Small intestine (tissue), 7 donors: ENCODE data around the gene ARHGEF28. TPM values are rescaled to one million over a fixed set of nuclear protein-coding genes. Genes with fewer than 3 reads are reported as not detected.
A peak's percentile ranks its signal among the peaks of the same experiment; 100 is the strongest.

ENCODE experiments used
- DNase-seq, 2 donors: peaks; one replicate each; pipeline versions ENCODE4 v3.0.0 to v3.0.0-alpha.2; 2013
- FAIRE-seq: peaks from 2 replicates; lab custom pipeline; 2012; peaks lifted over from hg19 to GRCh38; lab: Jason Lieb, UNC
- H3K27ac ChIP-seq, 3 donors: one replicate each; pipeline ENCODE4 v1.5.1; 2013; ENCODE audit warnings: low read length in 2 of 3, mild to moderate bottlenecking in 2 of 3, control low read depth in 1 of 3, inconsistent platforms in 1 of 3, low read depth in 1 of 3, moderate library complexity in 1 of 3
- H3K27me3 ChIP-seq, 3 donors: one replicate each; pipeline ENCODE4 v1.6.1; 2013; ENCODE audit warnings: low read length in 3 of 3, inconsistent platforms in 1 of 3; ENCODE audit not compliant: control insufficient read depth in 3 of 3, insufficient read depth in 3 of 3
- H3K36me3 ChIP-seq, 3 donors: one replicate each; pipeline ENCODE4 v1.6.1; 2013; ENCODE audit warnings: low read length in 3 of 3, inconsistent platforms in 1 of 3, low read depth in 1 of 3, mild to moderate bottlenecking in 1 of 3, moderate library complexity in 1 of 3; ENCODE audit not compliant: control insufficient read depth in 3 of 3, insufficient read depth in 2 of 3
- H3K4me1 ChIP-seq, 3 donors: one replicate each; pipeline ENCODE4 v1.6.1; 2013; ENCODE audit warnings: low read length in 2 of 3, inconsistent platforms in 1 of 3, low read depth in 1 of 3, mild to moderate bottlenecking in 1 of 3, moderate library complexity in 1 of 3; ENCODE audit not compliant: control insufficient read depth in 3 of 3, insufficient read depth in 2 of 3
- H3K4me3 ChIP-seq, 3 donors: one replicate each; pipeline ENCODE4 v1.5.1; 2013; ENCODE audit warnings: low read length in 3 of 3, control low read depth in 1 of 3, inconsistent platforms in 1 of 3, low read depth in 1 of 3, mild to moderate bottlenecking in 1 of 3, moderate library complexity in 1 of 3
- H3K9me3 ChIP-seq, 2 donors: one replicate each; pipeline ENCODE4 v1.6.1; 2013; ENCODE audit warnings: low read depth in 1 of 2, low read length in 1 of 2; ENCODE audit not compliant: control insufficient read depth in 2 of 2, insufficient read depth in 1 of 2
- WGBS, 3 donors: extraction: QIAGEN DNeasy Blood & Tissue Kit; methylation state at CpG; one replicate each; pipeline ENCODE4 v1.1.7; 2013; 5-methylcytosine and 5-hydroxymethylcytosine counted together
- polyA plus RNA-seq, 4 donors: library from polyadenylated mRNA; stranded (reverse) in 3 of 4; unstranded in 1 of 4; fragments of 200-250 nt in 3 of 4; fragments of 120-200 nt in 1 of 4; gene quantifications; one replicate each; pipeline versions ENCODE4 v1.2.1 to v1.2.3, GENCODE V29; 2013
- donor health status: healthy with polysubstance abuse.
- donor health status: control.
- donor health status: control.
- donor health status: Bipolar disorder and iron deficiency.
- donor health status: healthy.

Gene ARHGEF28
- polyA plus RNA-seq, 4 donors, result 1.1 to 16.5 (median 2.7) TPM

DNA sequence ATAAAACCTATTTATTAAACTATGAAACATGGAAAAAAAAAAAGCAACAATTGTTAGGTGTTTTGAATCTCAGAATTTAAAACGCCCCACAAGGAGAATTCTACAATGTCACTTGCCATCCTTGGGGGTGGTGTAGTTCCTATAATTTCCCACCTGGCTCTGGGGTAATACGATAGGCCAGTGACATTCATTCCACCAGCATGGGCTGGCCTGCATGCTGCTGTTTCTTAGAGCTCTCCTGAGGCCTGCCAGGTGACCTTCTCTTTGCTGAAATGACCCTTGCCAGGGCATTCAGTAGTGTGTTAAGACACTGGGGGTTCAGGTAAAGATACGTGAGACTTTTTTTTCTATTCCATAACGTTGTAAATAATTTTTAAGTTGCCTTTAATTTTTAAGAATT is 10.0 kb upstream of the ARHGEF28 start:
- WGBS, 3 donors, result 79 to 89% (median 88%) methylated on average over 4 of the region's 4 CpGs
- Histone ChIP-seq H3K4me1 (peaks cover 0 to 5% (median 0%) of the 10 kb centered on the region in 3 donors), H3K36me3 (no peaks in the 10 kb centered on the region), H3K4me3 (no peak overlapping the region), H3K27me3 (peaks cover 0 to 2% (median 0%) of the 10 kb centered on the region in 3 donors), H3K27ac (no peak overlapping the region), H3K9me3 (no peaks in the 10 kb centered on the region)
- DNase-seq, result no peak
- no peak for FAIRE-seq

DNA sequence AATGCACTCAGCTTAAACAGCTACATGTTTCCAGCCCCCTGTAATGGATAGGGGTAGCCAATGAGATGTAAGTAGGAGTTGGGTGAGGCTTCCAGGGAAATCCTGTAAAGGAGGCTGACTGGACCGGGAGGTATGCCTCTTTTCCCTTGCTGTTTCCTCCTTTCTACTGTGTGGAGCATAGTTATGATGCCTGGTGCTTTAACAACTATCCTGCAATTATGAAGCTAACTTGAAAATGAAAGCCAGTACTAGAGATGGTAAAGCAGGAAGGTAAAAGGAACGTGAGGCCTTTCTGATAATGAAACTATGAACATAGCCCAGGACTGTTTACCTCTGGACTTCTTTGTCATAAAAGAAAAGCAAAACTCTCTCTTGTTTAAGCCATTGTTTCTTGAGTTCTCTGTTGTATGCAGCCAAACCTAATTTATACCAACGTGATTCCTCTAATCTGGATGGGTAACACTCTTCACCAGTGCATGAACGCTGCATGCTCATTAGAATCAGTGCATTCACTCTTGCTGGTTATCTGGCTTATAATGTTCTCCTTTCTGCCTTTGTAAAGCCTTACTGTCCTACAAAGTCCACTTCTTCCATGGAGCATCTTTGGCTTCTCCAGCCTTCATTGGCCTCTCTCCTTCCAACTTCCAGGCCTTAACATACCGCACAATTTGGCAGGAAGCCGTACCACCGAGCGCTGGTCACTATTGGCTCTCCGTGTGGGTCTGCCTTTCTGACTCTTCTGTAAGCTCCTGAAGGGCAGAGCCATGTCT is 8.3 kb upstream of the ARHGEF28 start:
- Histone ChIP-seq H3K36me3 (no peaks in the 10 kb centered on the region), H3K27ac (peak overlapping the region in 2 of 3 donors; percentile 29 to 47), H3K9me3 (no peaks in the 10 kb centered on the region), H3K4me1 (peaks cover 0 to 5% (median 0%) of the 10 kb centered on the region in 3 donors), H3K27me3 (peaks cover 0 to 2% (median 0%) of the 10 kb centered on the region in 3 donors), H3K4me3 (no peak overlapping the region)
- no peak for FAIRE-seq
- DNase-seq, result peak; percentile 62 to 68
- WGBS, 3 donors, result 50 to 64% (median 63%) methylated on average over 9 of the region's 9 CpGs

DNA sequence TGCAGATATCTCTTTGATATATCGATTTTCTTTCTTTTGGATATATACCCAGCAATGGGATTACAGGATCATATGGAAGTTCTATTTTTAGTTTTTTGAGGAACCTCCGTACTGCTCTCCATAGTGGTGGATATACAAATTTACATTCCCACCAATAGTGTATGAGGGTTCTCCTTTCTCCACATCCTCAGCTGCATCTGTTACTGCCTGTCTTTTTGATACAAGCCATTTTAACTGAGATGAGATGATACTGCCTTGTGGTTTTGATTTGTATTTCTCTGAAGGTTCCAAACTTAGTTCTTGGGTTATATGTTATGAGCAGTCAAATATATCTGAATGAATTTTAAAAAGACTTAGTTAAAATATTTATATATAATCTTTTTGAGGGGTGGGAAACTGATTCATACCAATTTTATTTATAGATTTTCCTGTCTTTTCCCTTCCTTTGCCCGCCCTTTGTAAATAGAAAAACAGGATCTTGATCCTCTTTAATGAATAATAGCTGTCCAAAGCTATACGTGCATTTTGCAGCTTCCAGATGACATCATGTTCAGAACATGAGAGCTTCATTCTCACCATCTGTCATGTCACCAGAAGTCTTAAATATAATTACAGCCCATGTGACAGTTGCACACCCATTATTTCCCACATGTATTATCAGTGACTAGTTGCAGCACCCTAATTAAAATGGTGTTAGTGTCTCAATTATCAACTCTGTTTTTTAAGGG is 6.2 kb upstream of the ARHGEF28 start:
- H3K36me3 ChIP-seq, result no peaks in the 10 kb centered on the region
- FAIRE-seq, result no peak
- WGBS, 3 donors, result 57 to 75% (median 70%) methylated on average over 4 of the region's 4 CpGs

DNA sequence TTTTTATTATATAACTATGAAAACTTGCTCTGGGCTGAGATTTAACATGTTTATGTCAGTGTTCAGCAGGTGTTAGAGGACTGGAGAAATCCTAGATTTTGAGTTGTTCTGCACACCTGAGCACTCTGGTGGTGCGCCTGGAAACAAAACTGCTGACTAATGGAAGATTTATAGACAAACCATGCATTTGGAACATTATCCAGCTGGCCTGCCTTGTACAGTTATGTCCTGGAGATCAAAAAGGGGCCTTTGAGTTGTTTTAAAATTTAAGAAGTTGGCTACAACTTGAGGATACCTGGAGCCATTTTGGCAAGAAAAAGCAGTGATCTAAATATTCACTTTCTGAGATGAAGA is 5.7 kb upstream of the ARHGEF28 start:
- H3K4me1 ChIP-seq, result peaks cover 0 to 12% (median 5%) of the 10 kb centered on the region in 3 donors
- WGBS, 3 donors, result 81 to 90% (median 88%) methylated on average over 1 of the region's 1 CpG
- no peak overlapping the region for H3K4me3 ChIP-seq
- no peaks in the 10 kb centered on the region for H3K36me3 ChIP-seq
- H3K27ac ChIP-seq, result no peak overlapping the region
- no peak for FAIRE-seq
- peaks cover 0 to under 1% (median 0%) of the 10 kb centered on the region in 3 donors for H3K27me3 ChIP-seq
- DNase-seq, result no peak
- H3K9me3 ChIP-seq, result no peaks in the 10 kb centered on the region

More for the DNA sequence above, 6.2 kb upstream of the ARHGEF28 start:
- H3K4me3 ChIP-seq, result no peak overlapping the region
- no peak overlapping the region for H3K27ac ChIP-seq
- DNase-seq, result no peak
- no peaks in the 10 kb centered on the region for H3K9me3 ChIP-seq
- H3K4me1 ChIP-seq, result peaks cover 0 to 12% (median 5%) of the 10 kb centered on the region in 3 donors
- no peaks in the 10 kb centered on the region for H3K27me3 ChIP-seq

DNA sequence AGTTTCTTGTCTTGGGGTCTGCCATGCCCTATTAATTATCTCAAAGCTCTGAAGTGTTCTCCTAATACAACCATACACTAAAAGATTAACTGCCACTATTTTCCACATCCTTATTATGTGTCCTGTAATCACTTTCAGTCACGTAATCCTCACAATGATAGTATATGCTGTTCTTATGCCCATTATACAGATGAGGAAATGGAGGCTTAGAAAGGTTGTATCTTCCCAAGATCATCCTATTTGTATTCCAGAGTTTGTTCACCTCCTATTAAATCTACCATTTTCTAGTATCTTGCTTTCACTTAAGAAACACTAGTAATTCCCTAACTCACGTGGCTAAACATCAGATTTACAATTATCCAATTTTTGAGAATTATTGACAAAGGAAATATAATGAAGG is 2.9 kb upstream of the ARHGEF28 start:
- peaks cover 0 to 8% (median 5%) of the 10 kb centered on the region in 3 donors for H3K4me1 ChIP-seq
- H3K27ac ChIP-seq, result no peak overlapping the region
- H3K9me3 ChIP-seq, result no peaks in the 10 kb centered on the region
- no peak for DNase-seq
- no peaks in the 10 kb centered on the region for H3K36me3 ChIP-seq
- H3K27me3 ChIP-seq, result peaks cover 0 to 4% (median 2%) of the 10 kb centered on the region in 3 donors
- no peak for FAIRE-seq
- 77 to 88% (median 83%) methylated on average over 2 of the region's 2 CpGs for WGBS, 3 donors
- no peak overlapping the region for H3K4me3 ChIP-seq

DNA sequence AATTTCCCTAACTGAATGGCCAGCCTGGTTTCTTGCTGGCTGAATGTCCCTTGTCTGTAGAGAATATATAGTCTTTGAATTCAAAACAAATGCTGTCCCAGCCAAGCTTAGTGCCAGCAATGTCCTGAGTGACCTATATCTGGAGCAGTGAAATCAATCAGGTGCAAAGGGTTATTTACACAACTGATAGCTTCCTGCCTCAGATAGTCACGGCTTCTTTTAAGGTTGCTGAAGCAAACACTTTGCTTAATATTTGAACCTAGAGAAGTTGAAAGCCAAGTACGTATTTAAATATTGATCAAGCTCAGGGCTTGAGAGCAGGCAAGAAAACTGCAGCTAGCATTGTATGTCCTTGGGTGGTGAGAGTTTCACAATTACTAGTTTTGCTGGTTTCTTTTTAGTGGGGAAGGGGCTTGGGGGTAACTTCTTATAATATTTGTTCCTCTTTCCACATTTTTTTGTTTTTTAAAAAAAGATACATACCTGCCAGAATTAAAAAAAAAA is 2.0 kb upstream of the ARHGEF28 start:
- FAIRE-seq (no peak), DNase-seq (peak in 1 of 2 donors; percentile 75)
- 10 to 49% (median 25%) methylated on average over 2 of the region's 2 CpGs for WGBS, 3 donors
- Histone ChIP-seq H3K4me1 (peaks cover 0 to 7% (median 5%) of the 10 kb centered on the region in 3 donors), H3K27me3 (peaks cover 0 to 4% (median 3%) of the 10 kb centered on the region in 3 donors), H3K4me3 (no peak overlapping the region), H3K9me3 (no peaks in the 10 kb centered on the region), H3K36me3 (no peaks in the 10 kb centered on the region), H3K27ac (peak overlapping the region in 1 of 3 donors; percentile 16)

DNA sequence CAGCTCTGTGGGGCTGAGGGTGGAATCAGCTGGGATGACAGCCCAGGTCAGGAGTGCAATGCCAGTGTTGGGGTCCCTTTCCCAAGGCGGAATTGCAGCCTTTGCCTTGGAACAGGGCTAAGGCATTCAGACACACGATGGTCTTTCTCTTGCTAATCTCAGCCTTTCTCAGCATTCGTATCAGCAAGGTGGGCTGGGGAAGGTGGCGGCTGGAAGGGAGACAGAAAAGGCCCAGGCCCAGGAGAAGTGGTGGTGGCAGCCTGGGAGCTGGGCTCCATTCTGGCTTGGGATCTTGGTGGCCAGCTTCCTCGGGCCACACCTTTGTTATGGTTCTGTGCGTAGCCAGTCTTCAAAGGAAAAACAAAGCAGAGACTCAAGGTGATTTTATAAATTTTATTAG is 1.1 kb upstream of the ARHGEF28 start:
- H3K4me1 ChIP-seq, result peaks cover 0 to 7% (median 5%) of the 10 kb centered on the region in 3 donors
- FAIRE-seq (no peak), DNase-seq (no peak)
- H3K4me3 ChIP-seq, result no peak overlapping the region
- H3K27me3 ChIP-seq, result peaks cover 0 to 5% (median 4%) of the 10 kb centered on the region in 3 donors
- 60 to 86% (median 73%) methylated on average over 6 of the region's 6 CpGs for WGBS, 3 donors
- H3K27ac ChIP-seq, result no peak overlapping the region
- H3K9me3 ChIP-seq, result no peaks in the 10 kb centered on the region
- no peaks in the 10 kb centered on the region for H3K36me3 ChIP-seq

DNA sequence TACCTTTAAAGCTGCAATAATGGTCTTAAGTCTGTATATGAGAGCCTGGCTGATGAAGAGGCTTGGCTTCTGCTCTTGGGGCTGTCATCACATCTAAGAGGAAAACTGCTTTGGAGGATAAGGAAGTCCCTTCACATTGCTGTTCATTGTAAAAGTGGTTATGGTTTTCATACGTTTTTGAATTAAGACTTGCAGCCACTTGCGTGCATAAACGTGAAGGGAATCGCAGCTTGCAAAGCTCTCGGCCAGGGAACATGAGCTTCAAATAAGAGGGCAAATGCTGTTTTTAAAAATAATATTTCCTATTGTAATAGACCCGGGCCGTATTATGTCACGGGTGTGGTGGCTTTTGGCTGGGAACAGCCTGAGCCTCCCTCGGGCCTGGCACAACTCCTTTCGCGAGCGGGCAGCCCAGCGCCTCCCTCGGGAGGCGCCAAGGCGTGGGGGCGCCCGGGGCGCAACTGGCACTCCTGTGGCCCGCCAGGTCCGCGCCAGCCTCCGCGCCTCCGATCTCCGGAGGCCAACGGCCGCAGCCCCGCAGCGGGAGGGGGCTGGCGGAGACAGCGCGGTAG is 538 bp upstream of the ARHGEF28 start:
- WGBS, 3 donors, result 3 to 5% (median 5%) methylated on average over 33 of the region's 33 CpGs
- Histone ChIP-seq H3K36me3 (no peaks in the 10 kb centered on the region), H3K4me3 (peak overlapping the region; percentile 13 to 52 (median 24)), H3K27me3 (peaks cover 0 to 5% (median 4%) of the 10 kb centered on the region in 3 donors), H3K9me3 (no peaks in the 10 kb centered on the region), H3K27ac (peak overlapping the region in 1 of 3 donors; percentile 3), H3K4me1 (peaks cover 0 to 11% (median 5%) of the 10 kb centered on the region in 3 donors)
- DNase-seq, result no peak
- no peak for FAIRE-seq
